ENCODE data around the gene DNAJA3. TPM values are rescaled to one million over a fixed set of nuclear protein-coding genes. Genes with fewer than 3 reads are reported as not detected.
A peak's percentile ranks its signal among the peaks of the same experiment; 100 is the strongest.

Gene DNAJA3
- total RNA-seq, 1 experiment from 2014 or later = 93.1 TPM

DNA sequence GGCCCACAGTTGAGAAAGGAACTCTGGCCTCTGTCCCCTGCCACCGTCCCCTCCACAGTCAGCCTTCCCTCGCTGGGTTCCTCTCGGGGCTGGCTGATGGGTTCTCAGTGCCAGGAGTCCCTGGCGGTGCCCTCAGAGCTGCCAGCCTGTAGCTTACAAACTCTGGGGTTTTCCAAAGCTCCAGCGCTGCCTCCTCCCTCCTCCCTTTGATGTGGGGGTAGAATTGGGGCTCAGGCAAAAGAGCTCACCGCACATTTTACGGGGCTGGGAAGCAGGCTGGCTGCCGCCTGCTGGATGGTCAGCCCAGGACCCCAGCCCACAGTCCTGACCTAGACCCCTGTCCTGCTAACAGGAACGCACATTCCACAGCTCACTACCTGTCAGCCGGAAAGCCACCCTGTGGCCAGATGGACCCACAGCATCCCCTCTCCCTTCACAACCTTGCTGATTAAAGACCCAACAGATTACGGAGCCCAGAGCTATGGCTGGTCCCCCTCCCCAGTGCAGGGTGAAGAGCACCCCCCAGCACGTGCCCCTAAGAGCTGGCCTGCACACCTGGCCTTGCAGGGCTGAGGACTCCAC is 48.0 kb upstream of the DNAJA3 start:
- peak overlapping the region; percentile 73 for H3K27ac Mint-ChIP-seq (ENCODE audit: unreplicated experiment)
- TF ChIP-seq, protein P1, sequence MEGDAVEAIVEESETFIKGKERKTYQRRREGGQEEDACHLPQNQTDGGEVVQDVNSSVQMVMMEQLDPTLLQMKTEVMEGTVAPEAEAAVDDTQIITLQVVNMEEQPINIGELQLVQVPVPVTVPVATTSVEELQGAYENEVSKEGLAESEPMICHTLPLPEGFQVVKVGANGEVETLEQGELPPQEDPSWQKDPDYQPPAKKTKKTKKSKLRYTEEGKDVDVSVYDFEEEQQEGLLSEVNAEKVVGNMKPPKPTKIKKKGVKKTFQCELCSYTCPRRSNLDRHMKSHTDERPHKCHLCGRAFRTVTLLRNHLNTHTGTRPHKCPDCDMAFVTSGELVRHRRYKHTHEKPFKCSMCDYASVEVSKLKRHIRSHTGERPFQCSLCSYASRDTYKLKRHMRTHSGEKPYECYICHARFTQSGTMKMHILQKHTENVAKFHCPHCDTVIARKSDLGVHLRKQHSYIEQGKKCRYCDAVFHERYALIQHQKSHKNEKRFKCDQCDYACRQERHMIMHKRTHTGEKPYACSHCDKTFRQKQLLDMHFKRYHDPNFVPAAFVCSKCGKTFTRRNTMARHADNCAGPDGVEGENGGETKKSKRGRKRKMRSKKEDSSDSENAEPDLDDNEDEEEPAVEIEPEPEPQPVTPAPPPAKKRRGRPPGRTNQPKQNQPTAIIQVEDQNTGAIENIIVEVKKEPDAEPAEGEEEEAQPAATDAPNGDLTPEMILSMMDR (IDR thresholded peaks at IDR 0.05; ENCODE audit: unreplicated experiment) = peak; percentile 29
- peaks cover 77% of the 10 kb centered on the region for H3K36me3 Mint-ChIP-seq (ENCODE audit: insufficient read depth, unreplicated experiment)
- H3K9me3 Mint-ChIP-seq (ENCODE audit: low read depth, unreplicated experiment) = no peaks in the 10 kb centered on the region
- no TSS peak for BruUV-seq (replicated peaks)
- intact Hi-C loops (cut with micrococcal nuclease; ENCODE audit: unreplicated experiment) = no loop called here
- no peak overlapping the region for H3K4me3 Mint-ChIP-seq (ENCODE audit: low read depth, unreplicated experiment)
- peaks cover 49% of the 10 kb centered on the region for H3K4me1 Mint-ChIP-seq (ENCODE audit: low read depth, unreplicated experiment)
- no peaks in the 10 kb centered on the region for H3K27me3 Mint-ChIP-seq (ENCODE audit: unreplicated experiment)
- CTCF ChIA-PET = interaction anchor here (0.6 to 0.8 kb wide), 2 partner anchors 16 to 25 kb away, joined by 3 to 5 read pairs; no protein-coding TSS in a partner anchor
- DNase-seq = no peak

DNA sequence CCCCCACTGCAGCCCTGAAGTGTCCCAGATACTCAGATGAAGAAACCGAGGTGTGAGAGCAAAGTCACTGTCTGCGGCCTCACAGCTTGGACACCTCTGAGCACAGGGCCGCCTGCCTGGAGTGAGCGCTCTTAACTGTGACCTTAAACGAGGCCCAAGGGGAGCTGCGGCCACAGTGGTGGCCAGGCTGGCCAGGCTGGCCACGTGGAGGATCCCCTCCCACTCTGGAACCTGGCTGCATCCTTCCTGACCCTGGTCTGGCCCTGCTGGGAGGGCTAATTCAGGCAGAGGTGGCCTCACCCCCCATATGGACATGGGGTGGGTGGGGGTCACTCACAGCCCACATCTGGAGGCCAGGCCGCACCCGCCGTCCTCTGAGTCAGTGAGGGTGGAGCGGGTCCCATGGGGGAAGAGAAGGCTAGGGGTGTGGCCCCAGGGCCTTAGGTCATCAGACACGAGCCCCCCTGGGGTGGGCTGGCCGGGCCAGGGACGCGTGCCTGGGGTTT is 47.5 kb upstream of the DNAJA3 start:
- TF ChIP-seq, protein P1 (IDR thresholded peaks at IDR 0.05; ENCODE audit: unreplicated experiment) = no peak
- Mint-ChIP-seq H3K36me3 (ENCODE audit: insufficient read depth, unreplicated experiment) (peaks cover 77% of the 10 kb centered on the region), H3K4me1 (ENCODE audit: low read depth, unreplicated experiment) (peaks cover 49% of the 10 kb centered on the region), H3K27ac (ENCODE audit: unreplicated experiment) (peak overlapping the region; percentile 73), H3K9me3 (ENCODE audit: low read depth, unreplicated experiment) (no peaks in the 10 kb centered on the region), H3K4me3 (ENCODE audit: low read depth, unreplicated experiment) (peak overlapping the region; percentile 14), H3K27me3 (ENCODE audit: unreplicated experiment) (no peaks in the 10 kb centered on the region)
- CTCF ChIA-PET = interaction anchor here (0.6 to 1.1 kb wide), 2 partner anchors 9 to 15 kb away, joined by 3 read pairs; no protein-coding TSS in a partner anchor
- no peak for DNase-seq
- BruUV-seq (replicated peaks) = no TSS peak
- intact Hi-C loops (cut with micrococcal nuclease; ENCODE audit: unreplicated experiment) = no loop called here

DNA sequence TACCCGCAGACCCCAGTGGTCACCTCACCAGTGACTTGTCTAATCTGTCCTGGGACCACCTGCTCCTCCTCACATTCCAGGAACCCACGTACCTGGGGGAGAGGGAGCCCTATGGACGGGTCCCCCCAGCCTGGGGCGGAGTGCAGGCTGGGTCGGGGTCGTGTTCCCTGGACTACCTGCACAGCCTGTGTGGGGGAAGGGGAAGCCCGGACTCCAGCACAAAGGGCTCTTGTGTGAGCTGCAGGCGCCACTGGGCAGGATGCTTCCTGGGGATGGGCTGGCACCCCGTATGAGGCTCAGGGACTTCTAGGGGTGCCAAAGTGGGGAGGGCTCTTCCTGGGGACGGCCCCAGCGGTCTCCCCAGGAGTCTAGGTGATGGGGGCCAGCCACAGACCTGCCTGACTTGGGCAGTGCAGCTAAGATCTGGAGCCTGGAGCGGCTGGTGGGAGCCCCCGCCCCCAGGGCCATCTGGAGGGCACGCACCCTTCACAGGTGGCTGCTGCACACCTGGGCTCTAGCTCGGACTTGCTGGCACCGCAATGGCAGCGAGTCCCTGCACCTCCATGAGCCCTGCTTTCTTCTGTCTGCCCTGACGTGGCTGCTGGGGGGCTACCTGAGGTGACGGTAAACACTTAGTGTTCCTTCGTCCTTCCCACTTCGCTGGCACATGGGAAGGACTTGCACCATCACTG is 46.5 kb upstream of the DNAJA3 start:
- intact Hi-C loops (cut with micrococcal nuclease; ENCODE audit: unreplicated experiment) = no loop called here
- TF ChIP-seq, protein P1 (IDR thresholded peaks at IDR 0.05; ENCODE audit: unreplicated experiment) = no peak
- Mint-ChIP-seq H3K27ac (ENCODE audit: unreplicated experiment) (no peak overlapping the region), H3K9me3 (ENCODE audit: low read depth, unreplicated experiment) (no peaks in the 10 kb centered on the region), H3K4me3 (ENCODE audit: low read depth, unreplicated experiment) (no peak overlapping the region), H3K36me3 (ENCODE audit: insufficient read depth, unreplicated experiment) (peaks cover 77% of the 10 kb centered on the region), H3K4me1 (ENCODE audit: low read depth, unreplicated experiment) (peaks cover 45% of the 10 kb centered on the region), H3K27me3 (ENCODE audit: unreplicated experiment) (no peaks in the 10 kb centered on the region)
- no TSS peak for BruUV-seq (replicated peaks)
- DNase-seq = peak; percentile 38
- CTCF ChIA-PET = interaction anchor here (0.6 to 1.7 kb wide), 5 partner anchors 10 to 183 kb away, joined by 3 to 4 read pairs (median 4); partner anchors contain the start of gene CORO7

DNA sequence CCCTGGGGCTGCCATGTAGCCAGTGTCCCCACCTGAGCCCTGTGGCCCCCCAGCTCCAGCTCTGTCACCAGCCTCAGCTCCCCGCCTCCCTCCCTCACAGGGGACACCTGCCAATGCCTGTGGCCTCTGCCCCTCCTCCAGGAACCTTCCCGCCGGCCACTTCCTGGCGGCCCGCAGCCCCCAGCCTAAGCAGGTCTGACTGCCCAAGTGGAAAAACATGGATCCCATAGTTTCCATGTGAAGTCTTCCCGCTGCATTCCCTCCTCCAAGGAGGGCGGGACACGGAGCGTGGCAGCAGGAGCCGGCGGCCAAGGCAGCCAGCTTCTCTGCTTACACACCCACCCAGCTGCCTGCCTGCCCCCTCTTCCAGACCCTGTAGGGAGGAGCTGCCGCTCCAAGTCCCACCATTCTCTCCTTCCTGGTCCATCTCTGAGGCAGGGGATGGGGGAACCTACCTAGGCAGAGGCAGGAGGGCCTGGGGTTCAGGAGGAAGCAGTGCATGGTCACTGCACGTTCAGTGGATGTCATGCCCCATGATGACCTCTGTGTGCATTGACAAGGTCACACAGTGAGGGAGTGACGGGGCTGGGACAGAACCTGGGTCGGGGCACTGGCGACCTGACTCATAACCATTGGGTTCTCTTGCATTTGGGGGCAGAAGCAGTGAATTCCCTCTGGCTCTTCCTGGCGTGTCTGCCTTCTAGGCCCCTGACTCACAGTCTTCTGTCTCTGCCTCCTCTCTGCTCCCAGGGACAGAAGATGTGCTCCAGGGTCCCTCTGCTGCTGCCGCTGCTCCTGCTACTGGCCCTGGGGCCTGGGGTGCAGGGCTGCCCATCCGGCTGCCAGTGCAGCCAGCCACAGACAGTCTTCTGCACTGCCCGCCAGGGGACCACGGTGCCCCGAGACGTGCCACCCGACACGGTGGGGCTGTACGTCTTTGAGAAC is 45.3 kb upstream of the DNAJA3 start:
- intact Hi-C loops (cut with micrococcal nuclease; ENCODE audit: unreplicated experiment) = no loop called here
- CTCF ChIA-PET = interaction anchor here (0.6 to 1.7 kb wide), 2 partner anchors 36 to 181 kb away, joined by 4 read pairs; partner anchors contain the start of gene CORO7
- H3K27me3 Mint-ChIP-seq (ENCODE audit: unreplicated experiment) = no peaks in the 10 kb centered on the region
- H3K4me1 Mint-ChIP-seq (ENCODE audit: low read depth, unreplicated experiment) = peaks cover 32% of the 10 kb centered on the region
- no peak overlapping the region for H3K27ac Mint-ChIP-seq (ENCODE audit: unreplicated experiment)
- no peak overlapping the region for H3K4me3 Mint-ChIP-seq (ENCODE audit: low read depth, unreplicated experiment)
- H3K9me3 Mint-ChIP-seq (ENCODE audit: low read depth, unreplicated experiment) = no peaks in the 10 kb centered on the region
- no TSS peak for BruUV-seq (replicated peaks)
- TF ChIP-seq, protein P1 (IDR thresholded peaks at IDR 0.05; ENCODE audit: unreplicated experiment) = no peak
- DNase-seq = no peak
- H3K36me3 Mint-ChIP-seq (ENCODE audit: insufficient read depth, unreplicated experiment) = peaks cover 81% of the 10 kb centered on the region
